H9 (cell line): Measurements from ENCODE around the gene LYPD1. TPM values are rescaled to one million over a fixed set of nuclear protein-coding genes. Genes with fewer than 3 reads are reported as not detected.

Experiments
- DNase-seq: peaks from one replicate; pipeline ENCODE4 v3.0.0-alpha.2; 2017
- H2AFZ ChIP-seq: one replicate; pipeline ENCODE4 v1.6.1; 2013; ENCODE audit warnings: mild to moderate bottlenecking, low read length, control low read depth, moderate library complexity
- H2AK5ac ChIP-seq: 2 replicates; pipeline ENCODE4 v1.6.1; 2013; ENCODE audit warnings: low read length, control low read depth, mixed read lengths; ENCODE audit not compliant: insufficient read length
- H2BK120ac ChIP-seq: one replicate; pipeline ENCODE4 v1.6.1; 2013; ENCODE audit warnings: low read depth, mild to moderate bottlenecking, low read length, control low read depth, inconsistent platforms; ENCODE audit not compliant: poor library complexity, severe bottlenecking
- H2BK12ac ChIP-seq: 2 replicates; pipeline ENCODE4 v1.6.1; 2013; ENCODE audit warnings: low read length, control low read depth, mixed read lengths, low read depth; ENCODE audit not compliant: insufficient read length
- H2BK15ac ChIP-seq: 2 replicates; pipeline ENCODE4 v1.6.1; 2013; ENCODE audit warnings: low read depth, low read length, control low read depth
- H2BK20ac ChIP-seq: one replicate; pipeline ENCODE4 v1.6.1; 2013; ENCODE audit warnings: low read depth, mild to moderate bottlenecking, low read length, control low read depth, inconsistent platforms; ENCODE audit not compliant: poor library complexity, severe bottlenecking
- H2BK5ac ChIP-seq: 2 replicates; pipeline ENCODE4 v1.6.1; 2013; ENCODE audit warnings: low read length, control low read depth, mixed read lengths; ENCODE audit not compliant: insufficient read length
- H3K14ac ChIP-seq: 2 replicates; pipeline ENCODE4 v1.6.1; 2013; ENCODE audit warnings: low read length, control low read depth; ENCODE audit not compliant: insufficient read depth
- H3K18ac ChIP-seq: 2 replicates; pipeline ENCODE4 v1.6.1; 2013; ENCODE audit warnings: low read depth, mild to moderate bottlenecking, mixed read lengths, low read length, control low read depth; ENCODE audit not compliant: insufficient read length
- H3K23ac ChIP-seq: 2 replicates; pipeline ENCODE4 v1.6.1; 2013; ENCODE audit warnings: low read length, control low read depth, mixed read lengths, low read depth; ENCODE audit not compliant: insufficient read length
- H3K23me2 ChIP-seq: 2 replicates; pipeline ENCODE4 v1.6.1; 2013; ENCODE audit warnings: low read depth, mild to moderate bottlenecking, mixed read lengths, low read length, control low read depth; ENCODE audit not compliant: insufficient read length, poor library complexity, severe bottlenecking
- H3K27ac ChIP-seq: 2 replicates; pipeline ENCODE4 v1.5.1; 2013; ENCODE audit warnings: low read length, control low read depth, mixed read lengths, low read depth; ENCODE audit not compliant: insufficient read length
- H3K27me3 ChIP-seq: 2 replicates; pipeline ENCODE4 v1.6.1; 2013; ENCODE audit warnings: low read length, control low read depth, inconsistent platforms; ENCODE audit not compliant: insufficient read depth
- H3K4ac ChIP-seq: 2 replicates; pipeline ENCODE4 v1.6.1; 2013; ENCODE audit warnings: low read depth, mild to moderate bottlenecking, control low read depth, inconsistent platforms, low read length, moderate library complexity
- H3K4me1 ChIP-seq: 2 replicates; pipeline ENCODE4 v1.6.1; 2013; ENCODE audit warnings: low read length, control low read depth, inconsistent platforms; ENCODE audit not compliant: insufficient read depth
- H3K4me2 ChIP-seq: 2 replicates; pipeline ENCODE4 v1.6.1; 2013; ENCODE audit warnings: low read length, control low read depth, mixed read lengths; ENCODE audit not compliant: insufficient read length, insufficient read depth
- H3K56ac ChIP-seq: 2 replicates; pipeline ENCODE4 v1.6.1; 2013; ENCODE audit warnings: low read depth, mild to moderate bottlenecking, mixed read lengths, low read length, control low read depth; ENCODE audit not compliant: insufficient read length
- H3K79me1 ChIP-seq: 2 replicates; pipeline ENCODE4 v1.6.1; 2013; ENCODE audit warnings: low read depth, mild to moderate bottlenecking, moderate library complexity, low read length, control low read depth, inconsistent platforms; ENCODE audit not compliant: insufficient read depth, poor library complexity, severe bottlenecking
- H3K79me2 ChIP-seq: 2 replicates; pipeline ENCODE4 v1.6.1; 2013; ENCODE audit warnings: low read length, control low read depth, inconsistent platforms; ENCODE audit not compliant: insufficient read depth
- H3K9ac ChIP-seq: 2 replicates; pipeline ENCODE4 v1.6.1; 2013; ENCODE audit warnings: low read length, control low read depth, mixed read lengths; ENCODE audit not compliant: insufficient read length; ENCODE audit errors: extremely low read depth
- H3K9me3 ChIP-seq: one replicate; pipeline ENCODE4 v1.6.1; 2013; ENCODE audit warnings: low read depth, low read length, inconsistent platforms; ENCODE audit not compliant: control insufficient read depth
- H3T11ph ChIP-seq: one replicate; pipeline ENCODE4 v1.6.1; 2013; ENCODE audit warnings: mild to moderate bottlenecking, low read length, control low read depth, inconsistent platforms
- H4K20me1 ChIP-seq: one replicate; pipeline ENCODE4 v1.6.1; 2013; ENCODE audit not compliant: control insufficient read depth, insufficient read length, insufficient read depth
- H4K5ac ChIP-seq: 2 replicates; pipeline ENCODE4 v1.6.1; 2013; ENCODE audit warnings: low read depth, mild to moderate bottlenecking, mixed read lengths, low read length, control low read depth; ENCODE audit not compliant: insufficient read length
- H4K8ac ChIP-seq: replicated peaks from 2 replicates; pipeline ENCODE4 v1.6.1; 2013; ENCODE audit warnings: low read length, control low read depth, mixed read lengths, low read depth; ENCODE audit not compliant: insufficient read length
- H4K91ac ChIP-seq: 2 replicates; pipeline ENCODE4 v1.6.1; 2013; ENCODE audit warnings: low read depth, mild to moderate bottlenecking, moderate library complexity, mixed read lengths, low read length, control low read depth; ENCODE audit not compliant: insufficient read length
- H3K27ac Mint-ChIP-seq, 3 experiments: 2 replicates in 2 of 3; 3 replicates in 1 of 3; pipeline ENCODE4 v1.8.0; 2020 to 2021; ENCODE audit warnings: mixed read lengths in 3 of 3, mild to moderate bottlenecking in 1 of 3, moderate library complexity in 1 of 3
- H3K27me3 Mint-ChIP-seq: 2 replicates; pipeline ENCODE4 v1.8.0; 2021; ENCODE audit warnings: low read depth, mild to moderate bottlenecking, moderate library complexity, mixed read lengths
- H3K36me3 Mint-ChIP-seq, 3 experiments: 2 replicates in 2 of 3; 3 replicates in 1 of 3; pipeline ENCODE4 v1.8.0; 2020 to 2021; ENCODE audit warnings: low read depth in 3 of 3, mixed read lengths in 3 of 3; ENCODE audit not compliant: insufficient read depth in 1 of 3
- H3K4me1 Mint-ChIP-seq, 2 experiments: 2 replicates each; pipeline ENCODE4 v1.8.0; 2020; ENCODE audit warnings: mixed read lengths in 2 of 2
- H3K4me3 Mint-ChIP-seq, 2 experiments: 2 replicates in 1 of 2; 3 replicates in 1 of 2; pipeline ENCODE4 v1.8.0; 2020 to 2021; ENCODE audit warnings: mild to moderate bottlenecking in 2 of 2, mixed read lengths in 2 of 2, moderate library complexity in 1 of 2
- H3K9me3 Mint-ChIP-seq, 2 experiments: 2 replicates in 1 of 2; 3 replicates in 1 of 2; pipeline ENCODE4 v1.8.0; 2020; ENCODE audit warnings: mild to moderate bottlenecking in 2 of 2, mixed read lengths in 2 of 2, moderate library complexity in 1 of 2
- CTCF ChIP-seq: fragments of 200-600 bp; sonication (generic); conservative IDR thresholded peaks from 3 replicates; pipeline ENCODE4 v1.8.0; 2021; ENCODE audit warnings: antibody characterized with exemption, mild to moderate bottlenecking
- WGBS: extraction: QIAGEN DNeasy Blood & Tissue Kit; methylation state at CpG from one replicate; pipeline ENCODE4 v1.1.7; 2013; ENCODE audit warnings: missing lambda C conversion rate, low lambda C conversion rate, mixed read lengths; ENCODE audit not compliant: insufficient read length; ENCODE audit errors: extremely low coverage; 5-methylcytosine and 5-hydroxymethylcytosine counted together
- total RNA-seq: library from RNA; stranded (reverse); gene quantifications from 2 replicates; pipeline ENCODE4 v1.2.1, GENCODE V29; 2021

Gene LYPD1
- total RNA-seq, 1 experiment from 2014 or later, result 10.6 TPM

DNA sequence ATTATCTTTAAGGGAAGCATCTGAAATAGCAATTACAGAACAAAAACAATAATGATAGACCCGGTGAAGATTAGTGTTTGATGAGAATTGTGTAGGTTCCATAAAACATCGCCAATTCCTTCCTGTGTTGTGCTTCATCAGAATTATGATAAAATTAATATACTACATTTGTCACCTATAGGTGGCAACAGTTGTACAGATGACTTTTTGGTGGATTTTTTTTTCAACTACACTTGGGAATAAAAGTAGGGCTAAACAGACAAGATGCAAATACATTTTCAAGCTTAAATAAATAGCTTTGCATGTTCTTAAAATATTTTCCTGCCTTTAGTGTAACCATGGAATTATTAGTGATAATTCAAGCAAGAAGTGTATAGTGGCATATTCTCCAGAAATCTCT lies 7.0 kb upstream of the LYPD1 start:
- Histone ChIP-seq H4K5ac (no peak overlapping the region), H2BK5ac (no peak overlapping the region), H3K79me1 (no peaks in the 10 kb centered on the region), H3K18ac (no peak overlapping the region), H4K8ac (no peak overlapping the region), H2BK120ac (no peak overlapping the region), H3K23me2 (no peaks in the 10 kb centered on the region), H2AFZ (no peak overlapping the region), H3K9ac (no peak overlapping the region), H3K27me3 (no peaks in the 10 kb centered on the region; the same call in 1 of the 2 replicates), H4K91ac (no peak overlapping the region), H3K56ac (no peak overlapping the region), H2BK12ac (no peak overlapping the region), H2BK15ac (no peak overlapping the region), H3T11ph (no peak overlapping the region), H3K79me2 (no peaks in the 10 kb centered on the region), H2BK20ac (no peak overlapping the region), H3K23ac (no peak overlapping the region), H4K20me1 (no peaks in the 10 kb centered on the region), H3K4me1 (no peaks in the 10 kb centered on the region), H3K4me2 (no peak overlapping the region), H3K14ac (no peak overlapping the region), H3K27ac (no peak overlapping the region), H3K9me3 (no peaks in the 10 kb centered on the region), H3K4ac (no peak overlapping the region), H2AK5ac (no peak overlapping the region)
- H3K4me1 Mint-ChIP-seq, result 0 out of 4 replicates have a peak, but pooled peaks cover 0 to 3% of the 10 kb centered on the region in 2 experiments
- no peak overlapping the region for H3K27ac Mint-ChIP-seq
- H3K4me3 Mint-ChIP-seq, result no peak overlapping the region
- no CpG with 5 or more reads among the region's 2 CpGs for WGBS
- DNase-seq, result no peak
- no peaks in the 10 kb centered on the region for H3K36me3 Mint-ChIP-seq
- H3K9me3 Mint-ChIP-seq, result no peaks in the 10 kb centered on the region; a peak in 1 of 5 replicates
- H3K27me3 Mint-ChIP-seq, result peaks cover 23% of the 10 kb centered on the region
- TF ChIP-seq CTCF, result no peak
